ENCODE data around the gene SNX4. TPM values are rescaled to one million over a fixed set of nuclear protein-coding genes. Genes with fewer than 3 reads are reported as not detected.

The SNX4 gene
- 18.6 to 25.7 TPM (median 20.5 TPM) in 5 replicates for total RNA-seq (2022; extraction: Qiagen RNA extraction)

DNA sequence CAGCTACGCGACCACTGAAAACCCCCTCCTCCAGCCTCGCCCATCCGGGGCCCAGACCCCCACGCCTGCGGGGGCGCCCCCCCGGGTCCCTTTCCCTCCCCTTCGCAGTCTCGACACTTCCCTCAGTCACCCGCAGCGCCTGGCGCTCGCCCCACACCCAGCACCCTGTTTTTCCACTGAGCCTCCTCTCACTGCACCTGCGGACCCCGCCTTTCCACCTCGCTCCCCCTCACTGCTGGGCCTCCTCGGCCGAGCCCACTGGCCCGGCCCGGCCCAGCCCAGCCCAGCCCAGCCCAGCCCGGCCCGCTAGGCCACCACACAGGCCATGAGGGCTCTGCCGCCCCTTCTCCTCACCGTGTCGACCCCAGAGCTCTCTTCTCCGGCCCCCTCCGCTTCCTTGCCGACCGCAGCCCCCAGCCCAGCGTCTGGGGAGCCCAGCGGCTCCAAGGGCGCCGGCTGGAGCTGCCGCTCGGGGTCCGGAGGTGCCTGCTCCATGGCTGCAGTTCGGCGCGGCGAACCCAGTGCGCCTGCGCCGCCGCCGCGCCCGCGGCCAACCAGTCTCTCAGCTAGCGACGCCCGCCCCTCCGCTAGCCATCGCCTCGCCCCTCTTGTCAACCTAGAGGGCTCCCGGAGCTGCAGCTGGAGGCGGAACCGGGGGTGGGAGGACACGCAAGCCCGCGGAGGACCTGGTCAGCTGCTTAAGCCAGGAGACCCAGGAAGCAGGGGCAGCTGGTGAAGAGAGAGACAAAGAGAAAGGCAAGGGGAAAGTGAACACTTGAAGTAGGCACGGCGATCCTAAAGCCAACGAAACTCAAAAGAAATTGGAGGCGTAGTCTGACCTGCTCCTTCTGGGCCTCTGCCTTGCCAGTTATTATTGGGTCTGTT lies at the start of gene SNX4:
SNX4 (minus strand) TSS at position 525 of the 885 bp plus-strand sequence; CDS start at position 495, 30 bp downstream.

Other genes with a start within 250 kb of the SNX4 start
- gene ZNF148, start 144.9 kb downstream of the SNX4 start, total RNA-seq (2022; extraction: Qiagen RNA extraction): 7.7 to 10.5 TPM (median 8.6 TPM) in 5 replicates
- 6.3 to 8.7 TPM (median 7.0 TPM) in 5 replicates for gene OSBPL11, start 75.3 kb upstream of the SNX4 start, total RNA-seq (2022; extraction: Qiagen RNA extraction)

Data from A549 treated with CORT108297 at 1 μM for 4 hours (cell line).